Measurements from ENCODE around the gene FAM120A.

The FAM120A gene

DNA sequence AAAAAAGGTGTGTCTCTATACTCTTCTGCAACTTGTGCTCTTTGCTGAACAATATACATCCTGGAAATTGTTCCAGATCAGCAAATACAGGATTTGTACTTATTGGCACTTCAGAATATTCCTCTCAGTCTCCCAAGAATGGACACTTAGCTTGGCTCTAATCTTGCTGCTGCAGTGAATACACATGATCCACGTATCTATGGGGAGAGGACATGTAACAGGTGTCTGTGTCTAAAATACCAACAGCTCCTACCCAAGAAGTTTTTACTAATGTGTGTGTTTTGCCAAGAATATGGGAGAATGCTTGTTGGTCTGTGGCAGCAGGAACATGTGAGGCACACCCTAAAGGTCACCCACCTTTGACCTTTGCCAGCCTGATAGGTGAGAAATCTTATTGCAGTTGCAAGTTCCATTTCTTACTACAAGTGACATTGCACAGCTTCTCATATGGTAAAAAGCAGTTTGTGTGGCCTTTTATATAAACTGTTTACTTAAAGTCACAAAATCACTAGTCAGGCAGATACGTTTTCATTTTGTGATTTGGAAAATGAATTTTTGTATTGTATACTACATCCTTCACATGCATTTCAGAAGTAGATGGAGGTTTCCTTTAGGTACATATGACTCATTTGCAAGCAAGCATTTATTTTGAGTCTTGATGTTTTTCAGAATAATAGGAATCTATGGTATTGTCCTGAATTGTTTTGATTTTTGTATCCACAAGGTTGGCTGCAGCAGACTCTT, 160.7 kb downstream of the FAM120A start:
- in situ Hi-C loops (cut with MboI; ENCODE audit: low sequenced_read_pairs), result no loop called here

DNA sequence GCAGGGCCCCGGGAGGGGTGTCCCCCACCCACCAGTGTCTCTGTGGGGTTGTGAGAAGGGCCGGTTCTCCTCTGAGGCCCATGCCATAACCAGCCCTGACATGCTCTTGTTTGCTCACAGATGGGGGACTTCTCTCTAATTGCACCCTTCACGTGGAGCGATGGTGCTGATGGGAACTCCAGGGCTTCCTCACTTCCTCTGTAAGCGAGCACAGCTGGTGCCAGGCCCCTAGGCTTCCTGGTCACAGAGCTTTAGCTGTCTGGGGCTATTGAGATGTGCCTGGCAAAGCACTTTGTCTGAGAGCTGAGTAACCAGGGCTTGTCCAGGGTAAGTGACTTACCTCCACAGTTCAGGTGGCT, 161.3 kb downstream of the FAM120A start:
- in situ Hi-C loops (cut with MboI; ENCODE audit: low sequenced_read_pairs), result no loop called here

DNA sequence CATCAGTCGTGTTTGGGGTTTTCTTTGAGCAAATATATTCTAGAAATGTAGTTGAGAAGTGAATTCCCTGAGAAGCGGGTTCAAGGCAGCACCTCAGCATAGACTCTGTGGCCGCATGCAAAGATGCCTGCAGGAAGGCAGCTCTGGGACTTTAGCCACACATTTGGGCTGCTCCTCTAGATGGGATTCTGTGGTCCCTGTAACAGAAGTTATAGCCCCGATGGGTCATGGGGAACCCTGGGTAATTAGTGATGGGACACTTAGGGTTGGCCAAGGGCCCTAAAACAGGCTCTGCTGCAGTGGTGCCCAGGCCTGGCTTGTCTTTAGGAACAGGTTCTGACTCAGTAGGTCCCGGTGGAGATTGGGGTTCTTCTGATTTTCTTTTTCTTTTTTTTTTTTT, 161.7 kb downstream of the FAM120A start:
- in situ Hi-C loops (cut with MboI; ENCODE audit: low sequenced_read_pairs), result no loop called here

DNA sequence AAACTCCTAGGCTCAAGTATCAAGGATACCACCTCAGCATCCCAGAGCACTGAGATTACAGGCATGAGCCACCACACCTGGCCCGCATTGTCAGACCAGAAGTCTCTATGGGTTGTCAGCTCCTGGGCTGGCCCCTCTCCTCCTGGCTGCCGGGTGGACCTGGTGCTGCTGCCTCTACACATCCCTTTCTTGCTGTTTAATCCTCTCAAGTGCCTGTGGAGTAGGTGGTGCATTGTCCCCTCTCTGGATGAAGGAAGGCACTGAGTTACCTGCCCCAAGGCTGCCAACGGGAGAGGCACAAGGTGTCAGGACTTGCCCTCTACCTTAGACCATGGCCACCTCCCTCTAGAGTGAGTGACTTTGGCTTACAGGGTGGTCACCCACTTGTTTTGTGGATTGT, 162.3 kb downstream of the FAM120A start:
- in situ Hi-C loops (cut with MboI; ENCODE audit: low sequenced_read_pairs), result no loop called here

DNA sequence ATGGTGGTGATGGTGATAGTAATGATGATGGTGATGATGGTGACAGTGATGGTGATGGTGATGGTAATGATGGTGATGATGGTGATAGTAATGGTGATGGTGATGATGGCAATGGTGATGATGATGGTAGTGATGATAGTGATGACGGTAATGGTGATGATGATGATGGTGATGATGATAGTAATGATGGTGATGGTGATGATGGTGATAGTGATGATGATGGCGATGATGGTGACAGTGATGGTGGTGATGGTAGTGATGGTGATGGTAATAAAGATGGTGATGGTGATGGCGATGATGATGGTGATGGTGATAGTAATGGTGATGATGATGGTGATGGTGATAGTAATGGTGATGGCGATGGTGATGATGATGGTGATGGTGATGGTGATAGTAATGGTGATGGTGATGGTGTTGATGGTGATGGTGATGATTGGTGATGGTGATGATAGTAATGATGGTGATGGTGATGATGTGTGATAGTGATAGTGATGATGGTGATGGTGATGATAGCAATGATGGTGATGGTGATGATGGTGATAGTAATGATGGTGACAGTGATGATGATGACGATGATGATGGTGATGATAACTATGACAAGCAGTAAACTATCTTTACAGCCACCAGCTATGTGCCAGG, 163.5 kb downstream of the FAM120A start:
- in situ Hi-C loops (cut with MboI; ENCODE audit: low sequenced_read_pairs), result no loop called here

Data from HL-60/S4 treated with phorbol 12-myristate 13-acetate at 8.2 ng/mL for 4 days and 3 days (cell line).